ENCODE results near the gene ARRDC2.
"Not testable (repeated sequence)": the region's sequence is repeated elsewhere in the genome, so short reads cannot be mapped to it uniquely, and the experiment has no call there.

The ARRDC2 gene

DNA sequence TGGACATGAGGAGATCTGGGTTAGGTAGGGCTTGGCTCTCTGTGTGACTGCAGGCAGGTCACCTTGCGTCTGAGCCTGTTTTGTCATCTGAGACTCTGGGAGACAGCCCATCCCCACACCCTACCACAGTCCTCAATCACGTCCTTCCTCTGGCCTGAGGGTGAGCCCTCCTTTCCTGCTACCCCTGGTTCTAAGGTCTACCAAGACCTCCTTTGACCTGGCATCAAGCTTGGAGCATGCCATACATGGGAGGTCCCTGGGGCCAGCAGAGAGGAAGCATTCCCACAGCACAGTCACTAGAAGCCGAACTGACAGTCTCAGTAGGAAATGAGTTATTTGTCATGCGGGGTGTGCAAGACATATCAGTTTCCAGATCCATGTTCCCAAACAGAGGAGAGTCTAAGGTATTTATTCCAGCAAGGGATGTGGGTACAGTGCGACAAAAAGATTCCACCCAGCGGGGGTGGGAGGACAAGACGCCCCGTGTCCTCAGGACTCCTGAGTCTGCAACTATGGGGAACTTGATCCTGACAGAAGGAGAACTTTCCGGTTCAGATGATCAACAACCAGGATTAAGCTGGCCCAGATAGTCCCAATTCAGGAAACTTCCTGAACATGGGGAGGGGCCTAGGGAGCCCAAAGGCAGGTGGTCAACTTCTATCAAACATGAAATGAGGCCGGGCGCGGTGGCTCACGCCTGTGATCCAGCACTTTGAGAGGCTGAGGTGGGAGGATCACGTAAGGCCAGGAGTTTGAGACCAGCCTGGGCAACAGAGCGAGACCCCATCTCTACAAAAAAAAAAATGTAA is 9.5 kb downstream of the ARRDC2 start:
- no peak for DNase-seq

DNA sequence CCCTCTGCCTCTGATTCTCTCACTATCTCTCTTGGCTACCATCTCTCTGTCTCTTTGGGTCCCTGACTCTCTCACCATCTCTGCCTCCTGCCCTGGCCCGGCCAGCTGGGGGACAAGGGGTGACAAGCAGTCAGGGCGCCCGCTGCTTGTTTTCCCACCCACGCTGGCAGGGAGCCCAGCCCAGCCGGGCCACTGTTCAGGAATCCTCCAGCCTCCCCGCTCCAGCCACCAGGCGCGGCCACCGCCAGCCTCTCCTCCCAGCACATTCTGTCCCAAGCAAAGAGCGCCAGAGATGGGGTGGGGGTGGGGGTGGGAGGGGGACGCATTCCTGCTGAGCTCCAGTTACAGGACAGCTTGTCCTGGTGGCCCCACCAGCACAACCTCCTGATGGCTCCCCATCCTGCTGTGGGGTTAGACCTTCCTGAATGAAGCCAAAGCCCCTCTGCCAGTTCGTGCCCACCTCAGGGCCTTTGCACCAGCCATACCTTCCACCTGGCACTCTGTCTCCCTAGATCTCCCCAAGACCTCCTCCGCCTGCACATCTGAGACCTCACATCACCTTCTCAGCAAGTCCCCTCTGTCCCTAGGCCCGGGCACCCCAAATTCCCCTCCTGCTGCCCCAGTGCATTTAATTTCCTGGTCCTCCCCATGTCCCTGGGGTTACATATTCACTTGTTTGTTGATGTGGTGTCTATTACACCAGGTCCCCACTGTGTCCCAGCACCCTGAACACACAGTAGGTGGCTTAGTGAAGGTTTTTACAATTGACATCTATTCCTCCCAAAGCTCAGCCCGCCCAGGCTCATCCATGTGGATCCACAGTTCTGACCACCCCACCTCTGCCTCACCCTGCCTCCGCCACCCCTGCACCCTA is 12.5 kb downstream of the ARRDC2 start:
- DNase-seq = no peak

DNA sequence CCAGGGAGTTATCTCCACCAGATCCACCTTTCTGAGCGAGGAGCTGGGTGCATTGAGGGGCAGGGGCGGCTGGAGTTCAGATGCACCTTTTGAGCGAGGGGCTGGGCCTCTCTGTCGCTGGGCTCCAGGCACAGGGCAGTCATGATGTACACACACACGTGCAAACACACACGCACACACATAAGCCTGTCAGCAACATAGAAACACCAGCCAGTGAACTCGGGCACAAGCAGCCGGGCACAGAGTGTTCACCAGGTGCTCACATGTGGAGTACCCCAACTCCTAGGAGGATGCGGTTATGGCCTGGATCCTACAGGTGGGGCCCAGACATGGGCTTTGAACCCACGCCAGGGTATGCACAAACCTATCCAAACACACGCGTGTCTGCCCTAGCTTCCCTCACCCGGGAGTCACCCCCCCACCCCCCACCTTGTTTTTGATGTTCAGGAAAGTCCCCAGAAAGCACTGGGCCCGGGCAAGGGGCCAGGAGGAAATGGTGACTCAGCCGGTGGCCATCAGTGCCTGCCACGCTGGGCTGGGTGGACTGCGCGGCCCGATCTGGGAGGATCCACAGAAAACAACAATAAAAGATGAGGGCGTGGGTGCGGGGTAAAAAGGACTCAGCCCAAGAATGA is 13.3 kb downstream of the ARRDC2 start:
- DNase-seq = peak; percentile 78 to 86

DNA sequence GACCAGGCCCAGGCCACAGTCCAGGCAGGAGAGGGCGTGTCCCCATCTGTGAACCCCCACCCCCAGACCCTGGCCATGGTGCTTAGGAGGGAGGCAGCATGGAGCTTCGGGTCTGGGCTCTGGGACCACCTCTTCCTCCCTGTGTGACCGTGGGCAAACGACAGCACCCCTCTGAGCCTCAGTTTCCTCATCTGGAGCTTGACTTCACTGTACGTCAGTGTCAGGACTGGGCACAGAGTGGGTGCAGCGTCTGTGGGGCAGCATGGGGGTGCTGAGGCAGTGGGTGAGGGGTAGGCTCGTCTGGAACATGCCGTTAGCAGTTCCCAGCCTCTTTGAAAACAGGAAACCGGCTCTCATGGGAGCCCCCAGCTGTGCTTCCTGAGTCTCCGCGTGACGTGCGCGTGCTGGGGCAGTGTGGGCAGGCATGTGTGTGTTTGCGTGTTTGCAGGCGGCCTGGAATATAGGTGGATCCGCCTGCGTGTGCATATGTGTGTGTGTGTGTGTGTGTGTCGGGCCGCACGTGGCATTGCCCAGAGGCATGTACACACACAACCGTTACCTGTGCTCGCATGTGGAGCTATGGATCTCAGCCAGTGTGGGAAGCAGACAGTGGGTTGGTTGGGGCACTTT is 15.8 kb downstream of the ARRDC2 start:
- peak; percentile 76 to 95 for DNase-seq

DNA sequence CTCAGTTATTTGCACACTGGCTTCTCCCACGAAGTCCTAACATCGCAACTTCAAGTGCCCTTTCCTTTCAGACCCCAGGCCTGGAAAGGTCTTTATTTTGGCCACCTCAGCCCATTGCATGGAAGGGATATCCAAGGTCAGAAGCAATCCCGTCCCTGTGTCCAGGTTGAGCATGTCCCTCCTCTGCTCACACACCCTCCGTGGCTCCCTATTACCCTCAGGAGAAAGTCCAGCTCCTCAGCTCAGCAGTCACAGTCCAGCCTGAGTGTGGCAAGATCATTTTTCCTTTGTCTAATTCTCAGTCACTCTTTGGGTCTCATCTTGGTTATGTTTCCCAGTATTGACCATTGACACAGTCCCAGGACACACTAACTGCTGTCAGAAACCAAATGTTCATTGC is 19.2 kb downstream of the ARRDC2 start:
- DNase-seq = no peak

DNA sequence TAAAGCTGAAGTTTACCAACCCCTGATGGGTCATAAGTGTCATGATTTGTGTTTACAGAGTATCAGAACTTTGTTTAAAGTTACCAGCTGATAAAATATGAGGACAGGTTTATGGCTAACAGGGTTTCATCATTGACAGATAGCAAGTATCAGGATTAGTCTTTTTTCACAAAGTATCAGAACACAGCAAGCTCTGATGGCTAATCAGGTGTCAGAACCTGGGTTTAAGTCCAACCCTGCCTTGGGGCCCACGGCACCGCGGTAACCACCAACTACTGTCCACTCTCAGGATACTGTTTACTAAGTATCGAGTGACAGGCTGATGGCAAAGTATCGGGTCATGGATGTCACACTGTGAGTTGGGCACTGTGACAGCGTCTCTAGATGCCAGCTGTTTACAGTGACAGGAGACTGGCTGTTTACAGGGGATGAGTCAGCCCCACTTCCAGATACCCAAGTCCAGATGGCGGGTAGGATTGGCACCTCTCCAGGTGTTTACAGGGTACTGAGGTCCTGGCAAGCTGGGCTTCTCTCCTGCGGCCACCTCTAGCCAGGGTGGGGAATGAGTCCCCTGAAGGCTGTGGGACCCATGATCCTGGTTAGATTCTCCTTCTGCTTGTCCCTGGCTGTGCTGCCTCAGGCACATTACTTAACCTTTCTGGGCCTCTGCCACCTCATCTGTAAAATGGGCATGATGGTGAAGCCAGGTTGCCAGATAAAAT is 21.8 kb downstream of the ARRDC2 start:
- no peak for DNase-seq

DNA sequence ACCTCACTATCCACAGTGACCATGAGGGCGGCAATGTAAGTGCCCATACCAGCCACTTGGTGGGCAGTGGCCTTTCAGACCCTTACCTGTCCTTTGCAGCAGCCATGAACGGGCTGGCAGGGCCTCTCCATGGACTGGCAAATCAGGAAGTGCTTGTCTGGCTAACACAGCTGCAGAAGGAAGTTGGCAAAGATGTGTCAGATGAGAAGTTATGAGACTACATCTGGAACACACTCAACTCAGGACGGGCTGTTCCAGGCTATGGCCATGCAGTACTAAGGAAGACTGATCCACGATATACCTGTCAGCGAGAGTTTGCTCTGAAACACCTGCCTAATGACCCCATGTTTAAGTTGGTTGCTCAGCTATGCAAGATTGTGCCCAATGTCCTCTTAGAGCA is 23.4 kb downstream of the ARRDC2 start:
- not testable (repeated sequence) for DNase-seq

DNA sequence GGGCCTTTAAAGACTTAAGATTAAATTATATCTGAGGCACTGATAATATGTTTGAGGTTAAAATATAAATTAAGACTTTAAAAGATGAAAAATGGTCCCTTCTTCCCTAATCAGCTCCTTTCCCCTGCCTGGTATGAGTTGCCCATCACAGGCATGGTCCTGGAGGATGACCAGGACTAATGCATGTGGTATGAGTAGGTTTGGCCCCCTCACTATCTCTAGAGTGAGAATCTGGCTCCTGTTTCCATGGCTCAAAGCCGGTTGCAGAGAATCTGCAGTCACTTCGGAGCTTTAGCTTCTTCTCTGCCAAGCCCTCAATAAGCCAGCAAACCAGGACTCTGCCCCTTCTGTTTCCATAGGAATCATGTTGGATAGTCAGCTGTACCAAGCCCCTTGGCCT is 24.1 kb downstream of the ARRDC2 start:
- not testable (repeated sequence) for DNase-seq

DNA sequence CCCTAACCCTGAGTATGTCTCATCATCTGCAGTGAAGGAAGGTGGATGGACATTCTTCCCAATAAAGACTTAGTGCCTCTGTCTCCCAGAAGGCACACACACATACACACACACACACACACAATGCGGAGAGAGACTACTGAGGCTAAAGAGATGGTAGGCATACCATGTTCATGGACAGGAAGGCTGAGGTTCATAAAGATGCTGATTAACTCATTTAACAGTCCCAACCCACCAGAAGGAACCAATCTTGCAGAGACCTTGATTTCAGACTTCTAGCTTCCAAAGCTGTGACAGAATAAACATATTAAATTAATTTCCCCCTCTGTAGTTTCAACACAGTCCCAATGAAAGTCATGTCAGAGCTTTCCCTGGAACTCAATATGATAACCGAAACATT is 33.1 kb downstream of the ARRDC2 start:
- no peak for DNase-seq

DNA sequence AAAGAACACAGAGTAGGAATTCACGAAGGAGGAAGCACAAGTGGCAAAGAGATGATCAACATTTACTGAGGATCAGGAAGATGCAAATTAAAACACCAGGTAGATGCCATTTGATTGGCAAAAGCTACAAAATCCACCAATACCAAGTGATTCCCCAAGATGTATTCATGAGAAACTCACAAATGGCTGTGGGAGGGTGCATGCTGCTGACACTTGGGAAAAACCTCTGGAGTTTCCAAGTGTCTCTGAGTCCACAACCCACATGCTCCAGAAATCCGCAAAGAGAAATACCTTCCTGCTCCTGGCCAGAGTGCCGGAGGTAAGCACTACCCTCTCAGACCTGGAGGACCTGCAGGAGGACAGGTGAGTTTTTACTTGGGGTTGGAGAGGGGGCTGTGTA is 35.7 kb downstream of the ARRDC2 start:
- no peak for DNase-seq

DNA sequence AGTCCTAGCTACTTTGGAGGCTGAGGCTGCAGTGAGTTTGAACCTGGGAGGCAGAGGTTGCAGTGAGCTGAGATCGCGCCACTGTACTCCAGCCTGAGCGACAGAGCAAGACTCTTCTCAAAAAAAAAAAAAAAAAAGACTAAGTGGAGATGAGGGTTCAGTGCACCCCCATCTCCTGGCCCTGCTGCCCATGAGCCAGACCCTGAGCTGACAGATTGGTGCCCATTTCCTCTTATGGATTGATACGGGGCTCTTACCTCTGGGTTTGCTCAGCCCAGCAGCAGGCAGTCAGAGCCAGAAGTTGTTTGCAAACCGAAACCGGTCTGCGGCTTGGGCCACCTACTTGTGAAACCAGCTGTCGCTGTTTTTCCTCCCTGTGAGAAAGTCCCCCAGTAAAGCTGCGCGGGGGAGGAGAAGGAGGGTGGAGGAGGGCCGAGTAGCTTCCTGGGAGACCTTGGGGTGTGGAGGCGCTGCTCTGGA is 36.9 kb downstream of the ARRDC2 start:
- DNase-seq = peak; percentile 83 to 87

DNA sequence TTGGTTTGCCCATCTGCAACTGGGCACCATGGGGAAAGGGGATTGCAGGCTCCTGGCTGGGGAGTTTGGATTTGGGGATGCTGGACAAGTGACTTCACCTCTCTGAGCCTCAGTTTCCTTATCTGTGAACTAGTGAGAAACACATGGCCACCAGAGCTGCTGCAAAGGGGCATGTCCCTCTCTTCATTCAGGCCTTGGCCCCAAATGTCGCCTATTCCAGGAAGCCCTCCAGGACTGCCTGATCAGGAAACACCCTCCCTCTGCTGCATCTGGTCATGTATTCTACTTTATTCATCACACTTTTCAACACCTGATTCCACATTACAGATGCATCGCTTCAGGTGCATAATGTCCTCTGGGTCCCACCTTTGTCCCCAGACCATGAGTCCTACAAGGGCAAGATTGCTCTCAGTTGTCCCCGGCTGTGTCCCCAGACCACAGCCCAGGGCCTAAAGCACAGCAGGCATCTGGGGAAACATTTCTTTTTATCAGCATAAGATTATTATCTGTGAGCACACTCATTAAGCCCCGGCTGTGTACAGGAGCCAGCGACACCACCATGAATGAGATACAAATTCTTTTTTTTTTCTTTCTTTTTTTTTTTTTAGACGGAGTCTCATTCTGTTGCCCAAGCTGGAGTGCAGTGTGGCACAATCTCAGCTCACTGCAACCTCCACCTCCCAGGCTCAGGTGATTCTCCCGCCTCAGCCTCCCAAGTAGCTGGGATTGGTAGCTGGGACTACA is 37.5 kb downstream of the ARRDC2 start:
- DNase-seq = no peak

DNA sequence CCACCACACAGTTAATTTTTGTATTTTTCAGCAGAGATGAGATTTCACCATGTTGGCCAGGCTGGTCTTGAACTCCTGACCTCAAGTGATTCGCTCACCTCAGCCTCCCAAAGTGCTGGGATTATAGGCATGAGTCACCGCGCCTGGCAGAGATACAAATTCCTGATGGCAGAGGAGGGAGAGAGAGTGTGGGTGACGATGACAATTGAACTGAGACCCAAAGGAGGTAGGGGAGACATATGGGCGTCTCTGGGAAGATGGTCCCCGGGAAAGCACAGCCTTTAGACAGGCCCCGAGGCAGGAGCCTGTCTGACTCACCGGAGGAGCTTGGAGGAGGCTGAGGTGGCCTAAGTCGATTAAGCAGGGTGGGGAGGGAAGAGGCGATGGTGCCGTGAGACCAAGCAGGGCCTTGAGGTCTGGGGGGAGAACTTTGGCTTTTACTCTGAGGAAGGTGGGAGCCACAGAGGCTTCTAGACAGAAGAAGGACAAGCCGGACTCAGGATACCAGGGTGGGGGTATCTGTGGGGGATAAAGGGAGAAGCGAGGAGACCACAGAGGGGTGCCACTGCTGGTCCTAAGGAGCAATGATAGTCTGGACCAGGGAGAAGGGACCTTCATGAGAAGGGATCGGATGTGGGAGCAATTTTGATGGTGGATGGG is 38.2 kb downstream of the ARRDC2 start:
- DNase-seq = no peak

DNA sequence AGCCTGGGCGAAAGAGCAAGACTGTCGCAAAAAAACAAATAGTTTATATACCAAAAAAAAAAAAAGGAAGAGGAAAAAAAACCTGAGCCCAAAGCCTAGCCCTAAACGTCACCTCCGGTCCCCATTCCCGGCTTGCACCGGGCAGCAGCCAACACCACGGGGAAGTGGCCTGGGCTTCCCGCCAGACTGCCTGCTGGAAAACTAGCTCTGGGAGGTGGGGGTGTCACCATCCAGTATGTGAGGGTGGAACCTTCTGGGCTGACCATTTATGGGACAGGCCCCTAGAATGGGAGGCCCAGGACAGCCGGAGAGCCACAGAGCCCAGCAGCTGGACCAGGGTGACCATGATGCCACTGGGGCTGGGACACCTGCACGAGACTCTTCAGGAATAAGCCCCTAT is 41.4 kb downstream of the ARRDC2 start:
- DNase-seq = no peak

DNA sequence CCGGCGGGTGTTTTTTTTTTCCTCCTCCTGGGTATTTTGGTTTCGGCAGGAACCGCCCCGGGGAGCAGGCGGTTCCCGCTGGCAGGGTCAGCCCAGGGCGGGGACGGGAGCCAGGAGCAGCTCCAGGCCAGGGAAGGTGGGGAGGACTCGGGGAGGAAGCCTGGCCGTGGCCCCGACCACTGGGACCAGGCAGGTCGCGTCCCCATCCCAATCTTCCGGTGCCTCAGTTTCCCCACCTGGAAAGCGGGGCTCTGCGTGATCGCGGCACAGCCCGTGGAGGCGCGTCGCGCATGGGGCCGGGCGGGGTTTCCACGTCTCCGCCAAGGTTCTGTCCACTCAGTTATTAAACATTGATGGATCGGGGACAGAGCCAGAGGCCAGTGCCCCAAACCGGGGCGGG is 43.9 kb downstream of the ARRDC2 start:
- no peak for DNase-seq

DNA sequence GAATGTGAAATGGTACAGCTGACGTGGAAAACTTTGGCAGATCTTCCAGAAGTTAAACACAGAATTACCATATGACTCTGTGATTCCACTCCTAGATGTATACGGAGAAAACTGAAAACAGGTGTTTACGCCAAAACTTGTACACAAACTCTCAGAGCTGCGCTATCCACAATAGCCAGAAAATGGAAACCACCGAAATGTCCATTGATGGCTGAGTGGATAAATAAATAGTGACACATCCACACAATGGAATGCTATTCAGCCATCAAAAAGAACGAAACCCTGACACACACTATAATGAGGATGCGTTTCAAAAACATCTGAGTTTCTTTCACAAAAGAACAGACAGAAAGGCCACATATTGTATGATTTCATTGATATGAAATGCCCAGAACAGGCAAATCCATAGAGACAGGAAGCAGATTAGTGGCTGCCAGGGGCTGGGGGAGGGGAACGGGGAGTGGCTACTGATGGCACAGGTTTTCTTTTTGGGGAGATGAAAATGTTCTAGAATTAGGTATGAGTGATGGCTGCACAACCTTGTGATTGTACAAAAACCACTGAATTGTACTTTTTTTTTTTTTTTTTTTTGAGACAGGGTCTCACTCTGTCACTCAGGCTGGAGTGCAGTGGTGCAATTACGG is 45.7 kb downstream of the ARRDC2 start:
- no peak for DNase-seq

DNA sequence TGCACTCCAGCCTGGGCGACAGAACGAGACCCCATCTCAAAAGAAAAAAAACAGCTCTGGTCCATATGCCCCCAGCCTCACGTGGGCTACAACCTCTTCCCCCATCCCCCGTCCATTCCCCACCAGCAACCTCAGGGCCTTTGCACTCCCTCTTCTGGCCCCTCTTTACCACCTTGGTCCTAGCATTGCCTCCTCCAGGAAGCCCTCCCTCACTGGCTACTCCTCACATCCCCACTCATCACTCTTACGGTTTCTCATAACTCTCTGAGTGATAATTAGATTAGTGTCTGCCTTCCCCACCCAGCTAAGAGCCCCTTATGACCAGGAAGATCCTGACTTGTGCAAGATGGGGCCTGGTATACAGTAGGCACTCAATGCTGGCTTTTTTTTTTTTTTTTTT is 48.0 kb downstream of the ARRDC2 start:
- no peak for DNase-seq

DNA sequence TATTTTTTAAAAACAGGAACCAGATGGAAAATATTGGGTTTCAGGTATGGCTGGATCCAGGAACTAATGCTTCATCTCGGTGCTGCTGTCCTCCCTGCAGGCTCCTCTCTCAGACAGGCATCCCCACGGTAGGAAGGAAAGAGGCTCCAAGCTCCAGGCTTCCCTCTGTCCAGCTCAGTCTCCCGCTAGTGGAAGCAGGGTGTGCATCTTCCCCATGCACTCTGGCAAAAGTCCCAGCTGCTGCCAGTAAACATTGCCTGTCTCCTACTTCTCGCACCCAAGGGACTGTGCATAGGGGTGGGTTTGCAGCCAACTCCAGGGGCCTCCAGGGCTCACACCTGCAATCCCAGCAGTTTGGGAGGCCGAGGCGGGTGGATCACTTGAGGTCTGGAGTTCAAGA is 49.6 kb downstream of the ARRDC2 start:
- DNase-seq = no peak

DNA sequence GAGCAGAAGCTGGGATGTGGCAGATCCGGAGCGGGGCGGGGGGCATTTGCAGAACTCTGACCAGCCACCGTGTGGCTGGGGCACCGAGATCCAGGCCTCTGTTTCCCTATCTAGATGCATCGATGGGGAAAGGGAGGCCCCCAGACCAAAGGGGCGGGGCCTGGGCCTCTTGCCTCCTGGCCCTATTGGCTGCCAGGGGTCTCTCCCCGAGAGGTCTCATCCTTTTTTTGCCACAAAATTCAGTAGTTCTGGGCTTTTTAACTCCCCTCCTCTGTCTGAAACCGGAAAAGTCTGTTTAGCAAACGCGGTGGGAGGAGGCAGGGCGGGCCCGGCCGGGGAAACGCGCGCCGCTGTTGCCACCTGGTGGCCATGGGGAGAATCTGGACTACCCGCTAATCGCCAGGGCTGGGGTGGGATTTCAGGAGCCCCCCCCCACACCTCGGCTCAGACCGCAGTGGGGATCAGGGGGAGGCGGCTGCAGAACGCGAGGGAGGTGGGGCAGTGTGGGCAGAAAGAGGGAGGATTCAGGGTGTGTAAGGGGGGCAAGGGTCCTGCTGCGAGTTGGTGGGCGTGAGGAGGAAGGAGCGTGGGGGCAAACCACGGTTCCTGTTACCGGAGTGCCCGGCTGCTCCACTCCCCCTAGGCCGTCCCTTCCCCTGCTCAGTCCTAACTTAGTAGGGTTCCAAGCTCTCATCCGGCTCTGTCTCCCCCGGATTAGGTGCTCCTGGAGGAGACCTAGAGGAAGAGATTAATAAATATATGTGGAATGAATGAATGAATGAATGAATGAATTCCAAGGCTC is 50.4 kb downstream of the ARRDC2 start:
- peak; percentile 83 to 85 for DNase-seq

DNA sequence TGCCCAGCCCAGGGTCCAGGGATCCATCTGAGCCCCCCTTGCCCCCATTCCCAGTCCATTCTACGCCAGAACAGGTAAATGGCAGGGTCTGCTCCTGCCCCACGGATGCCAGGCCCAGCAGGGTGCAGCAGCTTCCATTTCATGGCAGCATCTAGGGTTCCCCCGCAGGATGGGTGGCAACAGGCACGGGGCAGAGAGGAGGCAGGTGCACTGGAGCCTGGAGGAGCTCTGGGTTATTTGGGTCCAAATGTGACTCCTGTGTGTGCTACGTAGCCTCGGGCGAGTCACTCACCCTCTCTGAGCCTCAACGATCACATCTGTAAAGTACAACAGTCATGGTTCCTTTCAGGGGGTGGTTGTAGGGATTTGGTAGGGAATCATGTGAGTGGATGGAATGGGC is 51.3 kb downstream of the ARRDC2 start:
- DNase-seq = no peak
